Measurements from ENCODE around the gene TREM1.

- no peak for TF ChIP-seq SP1 (IDR thresholded peaks at IDR 0.05)
- TF ChIP-seq SUZ12 (IDR thresholded peaks at IDR 0.05): no peak
- no peak for TF ChIP-seq NFRKB (IDR thresholded peaks at IDR 0.05)
- no peak for TF ChIP-seq FOXK2 (IDR thresholded peaks at IDR 0.05)
- TF ChIP-seq BHLHE40 (IDR thresholded peaks at IDR 0.05; ENCODE audit: borderline replicate concordance): no peak
- TF ChIP-seq ZNF384 (IDR thresholded peaks at IDR 0.05): no peak
- TF ChIP-seq FOXA1 (IDR thresholded peaks at IDR 0.05): no peak
- TF ChIP-seq HDGF (IDR thresholded peaks at IDR 0.05; ENCODE audit: borderline replicate concordance): no peak
- no peak for TF ChIP-seq ELF4 (IDR thresholded peaks at IDR 0.05)
Measured at GRCh38 chr6:41226752-41227151, 59.7 kb downstream of the TREM1 start.
